ENCODE measurements around the gene STK11.

GRCh38 chr19:1277061-1277460, 71.5 kb downstream of the STK11 start:
- no peak for TF ChIP-seq CTCF (IDR thresholded peaks at IDR 0.05)
- TF ChIP-seq POLR2AphosphoS2 (conservative IDR thresholded peaks at IDR 0.05; ENCODE audit: low read length): no peak
- no peak for TF ChIP-seq RCOR1 (IDR thresholded peaks at IDR 0.05; ENCODE audit: low read depth, low read length)
- no peak for TF ChIP-seq CEBPB (IDR thresholded peaks at IDR 0.05)
- no peak for TF ChIP-seq HMGXB4 (CRISPR knock-in tag; IDR thresholded peaks at IDR 0.05; ENCODE audit: borderline replicate concordance)
- TF ChIP-seq EP300 (IDR thresholded peaks at IDR 0.05): no peak
- TF ChIP-seq POLR2A (IDR thresholded peaks at IDR 0.05; ENCODE audit: low read length): no peak
- TF ChIP-seq MYC (IDR thresholded peaks at IDR 0.05; ENCODE audit: borderline replicate concordance, low read length): no peak
